Esophagus muscularis mucosa (tissue), 4 donors: ENCODE results near the gene ATPAF1. TPM values are rescaled to one million over a fixed set of nuclear protein-coding genes. Genes with fewer than 3 reads are reported as not detected.
A peak's percentile ranks its signal among the peaks of the same experiment; 100 is the strongest.

Experiments
- DNase-seq: peaks from one replicate; pipeline ENCODE4 v3.0.0-alpha.2; 2017; ENCODE audit errors: extremely low spot score
- H3K27ac ChIP-seq, 4 donors: fragments of 200-600 bp; sonication (generic); replicated peaks in 1 of 4; 1 replicate in 3 of 4; 2 replicates in 1 of 4; pipeline ENCODE4 v1.5.1; 2016 to 2019; ENCODE audit warnings: mild to moderate bottlenecking in 1 of 4
- H3K27me3 ChIP-seq, 4 donors: fragments of 200-600 bp; sonication (generic); one replicate each; pipeline versions ENCODE4 v1.5.1 to v1.6.0; 2016 to 2019
- H3K36me3 ChIP-seq, 4 donors: fragments of 200-600 bp; sonication (generic); one replicate each; pipeline ENCODE4 v1.5.1; 2016 to 2019
- H3K4me1 ChIP-seq, 4 donors: fragments of 200-600 bp; sonication (generic); one replicate each; pipeline ENCODE4 v1.5.1; 2016 to 2019
- H3K4me3 ChIP-seq, 4 donors: fragments of 200-600 bp; sonication (generic); 1 replicate in 2 of 4; 2 replicates in 2 of 4; pipeline ENCODE4 v1.5.1; 2016 to 2019; ENCODE audit warnings: mild to moderate bottlenecking in 4 of 4, moderate library complexity in 1 of 4
- H3K9me3 ChIP-seq, 4 donors: fragments of 200-600 bp; sonication (generic); 1 replicate in 3 of 4; 2 replicates in 1 of 4; pipeline ENCODE4 v1.5.1; 2016 to 2019
- CTCF ChIP-seq, 3 experiments: fragments of 200-600 bp in 2 of 3; fragments of 450-650 bp in 1 of 3; sonication (generic) in 2 of 3; IDR thresholded peaks; one replicate each; pipeline ENCODE4 v1.5.1; 2017 to 2019; ENCODE audit warnings: antibody characterized with exemption in 3 of 3, mild to moderate bottlenecking in 2 of 3, moderate library complexity in 1 of 3
- EP300 ChIP-seq: sonication (generic); formaldehyde crosslinking; IDR thresholded peaks from one replicate; pipeline ENCODE4 v1.6.1; 2017; ENCODE audit warnings: antibody characterized with exemption
- POLR2A ChIP-seq: fragments of 450-650 bp; IDR thresholded peaks from one replicate; pipeline ENCODE4 v1.6.1; 2017; ENCODE audit warnings: antibody characterized with exemption, moderate library complexity, mild to moderate bottlenecking, low read depth
- POLR2AphosphoS5 ChIP-seq, 2 donors: sonication (generic); formaldehyde crosslinking; IDR thresholded peaks; one replicate each; pipeline ENCODE4 v1.6.1; 2017; ENCODE audit warnings: antibody characterized with exemption in 2 of 2
- whole genome bisulfite sequencing: methylation state at CpG from one replicate; pipeline ENCODE4 v1.1.5; 2018; 5-methylcytosine and 5-hydroxymethylcytosine counted together
- intact Hi-C: fragments of 100-400 bp; cut with DNase I; formaldehyde crosslinking; loops from one replicate; pipeline ENCODE4 v1.15.1; 2023
- total RNA-seq, 4 donors: library from RNA; depleted of rRNA; stranded (reverse); fragments of >200 nt; gene quantifications; one replicate each; pipeline versions ENCODE4 v1.1.0 to v1.2.1, GENCODE V29; 2016

ATPAF1 gene
- total RNA-seq, 4 donors from 2014 or later: 64.4 to 88.0 (median 68.5) TPM

GRCh38 chr1:46589529-46589928, 78.6 kb downstream of the ATPAF1 start:
- peaks cover 48 to 90% (median 84%) of the 10 kb centered on the region in 4 donors for H3K36me3 ChIP-seq
- TF ChIP-seq CTCF (IDR thresholded peaks at IDR 0.05) (no peak), POLR2A (no peak), POLR2AphosphoS5 (IDR thresholded peaks at IDR 0.05) (no peak), EP300 (no peak)
- intact Hi-C loops: no loop called here

GRCh38 chr1:46587069-46587468, 81.1 kb downstream of the ATPAF1 start:
- H3K4me1 ChIP-seq: no peaks in the 10 kb centered on the region
- no peak for DNase-seq
- peaks cover 45 to 92% (median 80%) of the 10 kb centered on the region in 4 donors for H3K36me3 ChIP-seq
- TF ChIP-seq POLR2A (no peak), POLR2AphosphoS5 (IDR thresholded peaks at IDR 0.05) (peak in 1 of 2 donors; percentile 11)
- no peaks in the 10 kb centered on the region for H3K27me3 ChIP-seq
- H3K27ac ChIP-seq: no peak overlapping the region
- no peak overlapping the region for H3K4me3 ChIP-seq
- WGBS: 94% methylated on average over 7 of the region's 7 CpGs
- intact Hi-C loops: no loop called here
- H3K9me3 ChIP-seq: no peaks in the 10 kb centered on the region

More at GRCh38 chr1:46589529-46589928, 78.6 kb downstream of the ATPAF1 start:
- no peaks in the 10 kb centered on the region for H3K27me3 ChIP-seq
- no peak for DNase-seq
- H3K4me1 ChIP-seq: peaks cover 0 to 2% (median 0%) of the 10 kb centered on the region in 4 donors
- no peaks in the 10 kb centered on the region for H3K9me3 ChIP-seq
- H3K4me3 ChIP-seq: no peak overlapping the region
- no peak overlapping the region for H3K27ac ChIP-seq
- 89% methylated on average over 3 of the region's 3 CpGs for WGBS

- intact Hi-C loops: no loop called here
- Histone ChIP-seq H3K27ac (no peak overlapping the region), H3K4me1 (no peaks in the 10 kb centered on the region), H3K9me3 (no peaks in the 10 kb centered on the region), H3K27me3 (no peaks in the 10 kb centered on the region), H3K36me3 (peaks cover 32 to 92% (median 74%) of the 10 kb centered on the region in 4 donors), H3K4me3 (no peak overlapping the region)
- TF ChIP-seq POLR2AphosphoS5 (IDR thresholded peaks at IDR 0.05) (no peak), EP300 (no peak), CTCF (IDR thresholded peaks at IDR 0.05) (no peak), POLR2A (no peak)
- 83% methylated on average over 12 of the region's 12 CpGs for WGBS
- no peak for DNase-seq
Measured at GRCh38 chr1:46585312-46585938, 82.7 kb downstream of the ATPAF1 start.

- H3K9me3 ChIP-seq: no peaks in the 10 kb centered on the region
- no peaks in the 10 kb centered on the region for H3K4me1 ChIP-seq
- H3K36me3 ChIP-seq: peaks cover 24 to 93% (median 76%) of the 10 kb centered on the region in 4 donors
- TF ChIP-seq EP300: no peak
- no peak for TF ChIP-seq POLR2A
- no peak for TF ChIP-seq POLR2AphosphoS5 (IDR thresholded peaks at IDR 0.05)
- TF ChIP-seq CTCF (IDR thresholded peaks at IDR 0.05): no peak
- H3K27me3 ChIP-seq: no peaks in the 10 kb centered on the region
- no peak overlapping the region for H3K27ac ChIP-seq
- H3K4me3 ChIP-seq: no peak overlapping the region
- 92% methylated on average over 4 of the region's 5 CpGs for WGBS
- DNase-seq: no peak
- intact Hi-C loops: no loop called here
Measured at GRCh38 chr1:46583494-46583893, 84.7 kb downstream of the ATPAF1 start.

- H3K4me1 ChIP-seq: no peaks in the 10 kb centered on the region
- H3K9me3 ChIP-seq: no peaks in the 10 kb centered on the region
- TF ChIP-seq POLR2AphosphoS5 (IDR thresholded peaks at IDR 0.05) (no peak), POLR2A (no peak), CTCF (IDR thresholded peaks at IDR 0.05) (no peak), EP300 (no peak)
- intact Hi-C loops: no loop called here
- no peak for DNase-seq
- H3K4me3 ChIP-seq: no peak overlapping the region
- H3K36me3 ChIP-seq: peaks cover 24 to 98% (median 80%) of the 10 kb centered on the region in 4 donors
- 77% methylated on average over 6 of the region's 7 CpGs for WGBS
- H3K27me3 ChIP-seq: no peaks in the 10 kb centered on the region
- no peak overlapping the region for H3K27ac ChIP-seq
Measured at GRCh38 chr1:46582972-46583371, 85.2 kb downstream of the ATPAF1 start.

Other genes with a start within 250 kb of the ATPAF1 start
- not detected for gene DMBX1, start 178.5 kb downstream of the ATPAF1 start, total RNA-seq
- gene KNCN, start 116.7 kb downstream of the ATPAF1 start, total RNA-seq: not detected
- 10 to 100 TPM; 27.7 to 37.0 (median 29.3) TPM for gene MKNK1, start 64.1 kb downstream of the ATPAF1 start, total RNA-seq
- 10 to 100 TPM; 19.5 to 27.0 (median 24.4) TPM for gene MOB3C, start 51.6 kb downstream of the ATPAF1 start, total RNA-seq
- not detected for gene TEX38, start 3.5 kb upstream of the ATPAF1 start, total RNA-seq
- gene EFCAB14, start 50.8 kb upstream of the ATPAF1 start, total RNA-seq: 100 to 1,000 TPM in 2 of 4 donors, 10 to 100 TPM in 2; 83.5 to 113 (median 104) TPM
- 100 to 1,000 TPM in 2 of 4 donors, 10 to 100 TPM in 2; 41.1 to 150 (median 113) TPM for gene CYP4B1, start 130.7 kb upstream of the ATPAF1 start, total RNA-seq